KMS-11 (cell line): ENCODE results near the gene SMIM7.
"Not testable (repeated sequence)": the region's sequence is repeated elsewhere in the genome, so short reads cannot be mapped to it uniquely, and the experiment has no call there.

ENCODE experiments used
- H2AFZ ChIP-seq: fragments of 200-600 bp; sonication (generic); 2 replicates; pipeline ENCODE4 v1.6.1; 2016; ENCODE audit warnings: antibody characterized with exemption, mixed run types, low read depth
- H3K27ac ChIP-seq: fragments of 200-600 bp; sonication (generic); 2 replicates; pipeline ENCODE4 v1.6.1; 2016; ENCODE audit warnings: mild to moderate bottlenecking, mixed run types
- H3K27me3 ChIP-seq: fragments of 200-600 bp; sonication (generic); 2 replicates; pipeline ENCODE4 v1.6.1; 2017; ENCODE audit warnings: mild to moderate bottlenecking, low read depth, mixed run types, moderate library complexity; ENCODE audit not compliant: insufficient read depth
- H3K36me3 ChIP-seq: fragments of 200-600 bp; sonication (generic); 2 replicates; pipeline ENCODE4 v1.6.1; 2017; ENCODE audit warnings: mild to moderate bottlenecking, mixed run types; ENCODE audit not compliant: insufficient read depth
- H3K4me1 ChIP-seq: fragments of 200-600 bp; sonication (generic); 2 replicates; pipeline ENCODE4 v1.6.1; 2016; ENCODE audit warnings: mild to moderate bottlenecking, low read depth, mixed run types; ENCODE audit not compliant: poor library complexity, severe bottlenecking
- H3K4me2 ChIP-seq: fragments of 200-600 bp; sonication (generic); 2 replicates; pipeline ENCODE4 v1.7.0; 2016; ENCODE audit warnings: mild to moderate bottlenecking, mixed run types
- H3K4me3 ChIP-seq: fragments of 200-600 bp; sonication (generic); IDR thresholded peaks from 2 replicates; pipeline ENCODE4 v1.6.1; 2017; ENCODE audit warnings: low read depth, low read length, mixed read lengths; ENCODE audit not compliant: insufficient read depth
- H3K79me2 ChIP-seq: fragments of 200-600 bp; sonication (generic); 2 replicates; pipeline ENCODE4 v1.6.1; 2016; ENCODE audit warnings: low read depth, mixed run types; ENCODE audit not compliant: insufficient read depth
- H3K9ac ChIP-seq: fragments of 200-600 bp; sonication (generic); 2 replicates; pipeline ENCODE4 v1.6.1; 2016; ENCODE audit warnings: mild to moderate bottlenecking, mixed run types
- H4K20me1 ChIP-seq: fragments of 200-600 bp; sonication (generic); 2 replicates; pipeline ENCODE4 v1.6.1; 2016; ENCODE audit warnings: mild to moderate bottlenecking, mixed run types; ENCODE audit not compliant: insufficient read depth
- CTCF ChIP-seq: fragments of 200-600 bp; sonication (generic); conservative IDR thresholded peaks from 2 replicates; pipeline ENCODE4 v1.6.1; 2017; ENCODE audit warnings: low read depth, mild to moderate bottlenecking, antibody characterized with exemption, low read length, moderate library complexity, mixed read lengths

The SMIM7 gene

GRCh38 chr19:16677055-16677454, 17.1 kb upstream of the SMIM7 start:
- no peaks in the 10 kb centered on the region for H3K79me2 ChIP-seq
- H2AFZ ChIP-seq: no peak overlapping the region
- no peak overlapping the region for H3K9ac ChIP-seq
- H4K20me1 ChIP-seq: no peaks in the 10 kb centered on the region
- no peak overlapping the region for H3K4me2 ChIP-seq
- no peaks in the 10 kb centered on the region for H3K27me3 ChIP-seq
- no peaks in the 10 kb centered on the region for H3K36me3 ChIP-seq
- H3K27ac ChIP-seq: no peak overlapping the region
- no peaks in the 10 kb centered on the region for H3K4me1 ChIP-seq
- no peak overlapping the region for H3K4me3 ChIP-seq
- TF ChIP-seq CTCF: no peak

- Histone ChIP-seq H3K27me3 (no peaks in the 10 kb centered on the region), H3K27ac (no peak overlapping the region), H3K4me1 (no peaks in the 10 kb centered on the region), H3K9ac (no peak overlapping the region), H3K4me2 (no peak overlapping the region), H3K79me2 (no peaks in the 10 kb centered on the region), H2AFZ (no peak overlapping the region), H4K20me1 (no peaks in the 10 kb centered on the region), H3K36me3 (no peaks in the 10 kb centered on the region), H3K4me3 (no peak overlapping the region)
- no peak for TF ChIP-seq CTCF
Observed at GRCh38 chr19:16676101-16676798, 16.3 kb upstream of the SMIM7 start.

- not testable (repeated sequence) for H3K79me2 ChIP-seq, H2AFZ ChIP-seq, H3K9ac ChIP-seq, H4K20me1 ChIP-seq, H3K4me1 ChIP-seq, H3K4me2 ChIP-seq, H3K4me3 ChIP-seq, H3K27ac ChIP-seq, H3K27me3 ChIP-seq, H3K36me3 ChIP-seq
Observed at GRCh38 chr19:16673839-16674238, 13.9 kb upstream of the SMIM7 start.

GRCh38 chr19:16673231-16673630, 13.3 kb upstream of the SMIM7 start:
- TF ChIP-seq CTCF: no peak

GRCh38 chr19:16671652-16672274, 11.8 kb upstream of the SMIM7 start:
- no peaks in the 10 kb centered on the region for H3K27me3 ChIP-seq
- H3K4me3 ChIP-seq: no peak overlapping the region
- no peaks in the 10 kb centered on the region for H3K4me1 ChIP-seq
- no peaks in the 10 kb centered on the region for H3K79me2 ChIP-seq
- H3K9ac ChIP-seq: no peak overlapping the region
- no peak for TF ChIP-seq CTCF
- no peaks in the 10 kb centered on the region for H4K20me1 ChIP-seq
- H3K27ac ChIP-seq: no peak overlapping the region
- H3K36me3 ChIP-seq: no peaks in the 10 kb centered on the region
- H2AFZ ChIP-seq: no peak overlapping the region
- no peak overlapping the region for H3K4me2 ChIP-seq

More at GRCh38 chr19:16673231-16673630, 13.3 kb upstream of the SMIM7 start:
- Histone ChIP-seq H3K9ac (no peak overlapping the region), H3K27ac (no peak overlapping the region), H3K4me3 (no peak overlapping the region), H3K79me2 (no peaks in the 10 kb centered on the region), H3K4me2 (no peak overlapping the region), H3K4me1 (no peaks in the 10 kb centered on the region), H2AFZ (no peak overlapping the region), H4K20me1 (no peaks in the 10 kb centered on the region), H3K36me3 (no peaks in the 10 kb centered on the region), H3K27me3 (no peaks in the 10 kb centered on the region)
